WI38 (cell line): ENCODE data around the gene CRIM1.
"Not testable (repeated sequence)": the region's sequence is repeated elsewhere in the genome, so short reads cannot be mapped to it uniquely, and the experiment has no call there.

ENCODE experiments used
- H3K4me3 ChIP-seq: 2 replicates; pipeline ENCODE4 v1.5.1; 2011; ENCODE audit warnings: low read depth, mild to moderate bottlenecking, control low read depth, low read length
- CTCF ChIP-seq: IDR thresholded peaks from 2 replicates; pipeline ENCODE4 v1.5.1; 2012; ENCODE audit warnings: low read depth, mild to moderate bottlenecking, control low read depth, low read length

CRIM1 gene

GRCh38 chr2:36360063-36360462 is 4.5 kb downstream of the CRIM1 start:
- TF ChIP-seq CTCF: no peak
- peak overlapping the region; percentile 97 for H3K4me3 ChIP-seq

- TF ChIP-seq CTCF: no peak
- H3K4me3 ChIP-seq: peak overlapping the region; percentile 97; the same call in 1 of the 2 replicates
Measured at GRCh38 chr2:36360834-36361233, 5.3 kb downstream of the CRIM1 start.

- TF ChIP-seq CTCF: no peak
- peak overlapping the region; percentile 32 for H3K4me3 ChIP-seq
Measured at GRCh38 chr2:36361396-36361795, 5.8 kb downstream of the CRIM1 start.

- TF ChIP-seq CTCF: no peak
- H3K4me3 ChIP-seq: peak overlapping the region; percentile 32
Measured at GRCh38 chr2:36362291-36362690, 6.7 kb downstream of the CRIM1 start.

GRCh38 chr2:36363085-36363484 is 7.5 kb downstream of the CRIM1 start:
- H3K4me3 ChIP-seq: not testable (repeated sequence)

GRCh38 chr2:36366491-36367120 is 11.0 kb downstream of the CRIM1 start:
- no peak for TF ChIP-seq CTCF
- H3K4me3 ChIP-seq: no peak overlapping the region

GRCh38 chr2:36367486-36367885 is 11.9 kb downstream of the CRIM1 start:
- no peak overlapping the region for H3K4me3 ChIP-seq
- TF ChIP-seq CTCF: no peak

- TF ChIP-seq CTCF: no peak
- no peak overlapping the region for H3K4me3 ChIP-seq
Measured at GRCh38 chr2:36367895-36368353, 12.3 kb downstream of the CRIM1 start.
